GM23248 (cell line): ENCODE measurements around the gene PHF21A.

Experiments
- EZH2 ChIP-seq: fragments of 200-600 bp; sonication (generic); IDR thresholded peaks from 2 replicates; pipeline ENCODE4 v1.6.1; 2018; ENCODE audit warnings: antibody characterized with exemption, mild to moderate bottlenecking; ENCODE audit not compliant: insufficient read depth, poor library complexity, severe bottlenecking
- EZH2phosphoT487 ChIP-seq: fragments of 200-600 bp; sonication (generic); IDR thresholded peaks from 2 replicates; pipeline ENCODE4 v1.6.1; 2018; ENCODE audit warnings: antibody characterized with exemption, moderate library complexity, mild to moderate bottlenecking, low read depth; ENCODE audit not compliant: insufficient read depth

GRCh38 chr11:45974806-45975205 is 146.4 kb downstream of the PHF21A start:
- TF ChIP-seq EZH2: no peak
- no peak for TF ChIP-seq EZH2phosphoT487
